AG09319 (cell line): ENCODE data around the gene NUDT11.
"Not testable (repeated sequence)": the region's sequence is repeated elsewhere in the genome, so short reads cannot be mapped to it uniquely, and the experiment has no call there.

Source experiments
- DNase-seq: peaks from one replicate; pipeline ENCODE4 v3.0.0-alpha.2; 2010; ENCODE audit warnings: low read depth; ENCODE audit errors: extremely low read depth
- TF ChIP-seq, protein P1 (sequence below): IDR thresholded peaks from 2 replicates; pipeline ENCODE4 v1.5.1; 2011; ENCODE audit warnings: low read depth, mild to moderate bottlenecking, inconsistent platforms, low read length, moderate library complexity

The NUDT11 gene

DNA sequence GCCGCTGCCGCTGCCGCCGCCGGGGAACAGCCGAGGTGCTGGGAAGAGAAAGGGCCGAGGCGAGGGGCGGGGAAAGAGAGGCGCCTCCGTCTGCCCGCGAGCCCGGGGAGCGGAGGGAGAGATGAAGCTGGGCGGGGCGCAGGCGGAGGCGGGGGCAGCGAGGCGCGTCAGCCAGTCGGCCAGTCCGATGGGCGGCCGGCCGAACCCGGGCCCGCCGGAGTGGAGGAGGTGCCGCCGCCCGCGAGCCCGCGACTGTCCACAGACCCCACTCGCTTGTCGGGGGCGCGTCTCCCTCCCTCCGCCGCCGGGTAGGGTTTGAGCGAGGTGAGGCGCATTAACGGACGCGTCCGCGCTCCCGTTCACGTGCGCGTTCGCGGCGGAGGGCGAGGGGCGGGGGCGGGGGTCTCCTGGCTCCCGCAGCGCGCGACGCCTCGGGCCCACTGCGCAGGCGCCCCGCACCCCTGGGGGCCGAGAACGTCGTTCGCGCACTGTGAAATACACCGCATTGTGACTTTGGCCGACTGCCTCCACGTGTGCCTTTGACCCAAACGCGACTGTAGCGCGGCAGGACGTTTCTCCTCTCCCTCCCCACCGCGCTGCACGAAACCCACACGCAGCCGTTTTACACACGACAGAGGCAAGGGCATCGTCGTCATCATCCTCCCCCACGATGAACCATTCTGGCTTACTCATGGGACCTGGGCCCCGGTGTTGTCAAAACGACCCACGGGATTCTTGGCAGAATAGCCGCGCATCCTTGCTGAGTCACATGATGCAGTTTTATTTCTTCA is at the start of gene NUDT11:
TSS of gene NUDT11 (minus strand) at position 92 of the 791 bp plus-strand sequence. CDS start 148 bp downstream, outside the sequence.
- DNase-seq, result peak; percentile 7
- TF ChIP-seq, protein P1, sequence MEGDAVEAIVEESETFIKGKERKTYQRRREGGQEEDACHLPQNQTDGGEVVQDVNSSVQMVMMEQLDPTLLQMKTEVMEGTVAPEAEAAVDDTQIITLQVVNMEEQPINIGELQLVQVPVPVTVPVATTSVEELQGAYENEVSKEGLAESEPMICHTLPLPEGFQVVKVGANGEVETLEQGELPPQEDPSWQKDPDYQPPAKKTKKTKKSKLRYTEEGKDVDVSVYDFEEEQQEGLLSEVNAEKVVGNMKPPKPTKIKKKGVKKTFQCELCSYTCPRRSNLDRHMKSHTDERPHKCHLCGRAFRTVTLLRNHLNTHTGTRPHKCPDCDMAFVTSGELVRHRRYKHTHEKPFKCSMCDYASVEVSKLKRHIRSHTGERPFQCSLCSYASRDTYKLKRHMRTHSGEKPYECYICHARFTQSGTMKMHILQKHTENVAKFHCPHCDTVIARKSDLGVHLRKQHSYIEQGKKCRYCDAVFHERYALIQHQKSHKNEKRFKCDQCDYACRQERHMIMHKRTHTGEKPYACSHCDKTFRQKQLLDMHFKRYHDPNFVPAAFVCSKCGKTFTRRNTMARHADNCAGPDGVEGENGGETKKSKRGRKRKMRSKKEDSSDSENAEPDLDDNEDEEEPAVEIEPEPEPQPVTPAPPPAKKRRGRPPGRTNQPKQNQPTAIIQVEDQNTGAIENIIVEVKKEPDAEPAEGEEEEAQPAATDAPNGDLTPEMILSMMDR, result no peak

DNA sequence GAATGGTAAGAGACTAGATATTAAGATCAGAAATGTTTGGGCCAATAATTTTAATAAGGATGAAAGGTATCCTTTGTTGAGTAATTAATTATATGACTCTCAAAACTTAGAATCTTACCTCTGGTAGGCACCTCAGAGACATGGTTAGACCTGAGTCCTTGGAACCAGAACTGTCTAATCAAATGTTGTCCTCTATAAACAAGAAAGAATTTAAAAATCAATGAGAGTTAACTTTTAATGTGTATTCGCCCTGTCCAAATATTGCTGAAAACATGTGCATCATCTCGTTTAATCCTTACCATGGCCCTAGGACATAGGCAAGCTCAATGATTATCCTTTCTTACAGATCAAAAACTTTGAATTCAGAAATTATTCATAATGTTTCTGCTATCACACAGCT is 24.0 kb upstream of the NUDT11 start:
- TF ChIP-seq, protein P1, result no peak
- no peak for DNase-seq

DNA sequence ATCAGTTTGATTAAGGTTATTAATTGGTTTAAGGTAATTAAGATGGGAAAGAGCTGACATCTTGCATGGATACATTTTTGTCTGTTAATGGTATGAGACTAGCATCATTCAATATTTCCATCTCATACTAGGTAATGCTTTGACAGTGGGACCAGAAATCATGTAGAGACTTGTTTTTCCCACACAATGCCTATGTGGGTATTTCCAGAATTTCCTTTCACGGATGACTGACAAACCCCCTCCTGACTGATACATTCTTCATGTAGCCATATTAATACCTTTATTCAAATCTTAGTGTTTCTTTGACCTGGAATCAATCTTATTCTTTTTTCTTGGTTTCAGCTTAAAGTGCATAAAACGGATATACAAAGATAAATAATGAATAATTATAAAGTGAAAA is 22.7 kb upstream of the NUDT11 start:
- DNase-seq, result not testable (repeated sequence)

DNA sequence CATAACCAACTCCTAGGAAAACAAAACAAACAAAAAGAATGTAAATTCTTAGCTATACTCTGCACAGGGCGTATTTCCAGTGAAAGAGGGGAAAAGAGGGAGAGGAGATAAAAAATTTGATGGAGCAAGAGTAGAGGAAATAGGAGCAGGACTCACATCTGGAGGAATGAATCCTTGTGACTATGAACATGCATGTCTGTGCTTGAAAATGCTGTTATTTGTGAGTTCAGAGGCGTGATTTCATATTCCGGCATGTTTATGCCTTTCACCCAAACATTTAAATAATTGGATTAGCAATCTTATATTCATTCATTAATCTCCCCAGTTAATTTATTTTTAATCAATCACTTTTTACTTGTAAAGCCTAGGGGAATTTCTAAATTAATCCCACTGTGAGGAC is 11.2 kb upstream of the NUDT11 start:
- no peak for DNase-seq
- TF ChIP-seq, protein P1, result no peak

DNA sequence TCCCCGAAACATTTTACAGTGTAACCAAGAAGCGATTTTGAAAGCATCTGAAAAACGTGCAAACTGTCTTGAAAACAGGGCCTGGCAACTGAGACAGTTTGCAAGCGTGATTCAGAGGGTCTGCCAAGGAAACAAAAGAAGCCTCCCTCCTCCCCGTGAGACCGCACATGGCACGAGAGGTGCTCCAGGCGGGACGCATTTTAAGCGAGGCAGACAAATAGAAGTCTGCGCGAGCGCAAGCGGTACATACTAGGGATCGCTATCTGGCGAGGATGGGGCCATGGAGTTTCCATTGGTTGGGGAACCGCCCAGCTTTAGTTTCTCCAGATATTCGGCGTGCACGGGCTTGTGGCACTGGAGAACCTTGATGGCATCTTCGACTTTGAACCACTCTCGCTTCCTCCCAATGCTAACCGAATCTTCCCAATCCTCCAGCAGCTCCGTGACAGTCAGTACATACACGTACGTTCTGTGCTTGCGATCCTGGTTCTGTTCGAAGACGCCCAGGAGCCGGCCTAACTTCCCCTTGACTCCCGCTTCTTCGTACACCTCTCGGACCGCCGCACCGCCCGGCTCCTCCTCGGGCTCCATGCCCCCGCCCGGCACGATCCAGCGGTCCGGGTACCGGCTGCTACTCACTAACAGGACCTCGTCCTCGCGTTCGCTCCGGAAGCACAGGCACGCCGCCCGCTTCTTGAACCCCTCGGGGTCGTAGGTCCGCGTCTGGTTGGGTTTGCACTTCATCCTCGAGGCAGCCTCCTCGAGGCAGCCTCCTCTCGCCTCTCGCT is 497 bp downstream of the NUDT11 start:
- not testable (repeated sequence) for DNase-seq

DNA sequence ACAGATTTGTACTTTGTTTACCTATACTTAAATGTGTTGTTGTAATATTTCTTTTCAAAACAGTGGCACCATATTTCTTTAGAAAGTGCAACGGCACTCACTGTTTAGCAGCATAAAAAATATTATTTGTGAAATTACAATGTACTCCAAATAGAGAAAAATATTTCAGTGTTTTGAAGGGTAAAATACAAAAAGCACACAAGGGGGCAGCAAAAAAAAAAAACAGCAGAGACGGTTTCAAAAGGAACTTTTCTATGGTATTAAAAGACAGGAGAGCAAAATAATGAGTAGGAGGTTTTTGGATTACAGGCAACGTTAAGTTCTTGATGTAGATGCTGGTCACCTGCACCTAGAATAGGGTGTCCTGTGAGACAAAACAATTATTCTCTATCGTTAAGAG is 2.0 kb downstream of the NUDT11 start:
- TF ChIP-seq, protein P1, result peak; percentile 32

DNA sequence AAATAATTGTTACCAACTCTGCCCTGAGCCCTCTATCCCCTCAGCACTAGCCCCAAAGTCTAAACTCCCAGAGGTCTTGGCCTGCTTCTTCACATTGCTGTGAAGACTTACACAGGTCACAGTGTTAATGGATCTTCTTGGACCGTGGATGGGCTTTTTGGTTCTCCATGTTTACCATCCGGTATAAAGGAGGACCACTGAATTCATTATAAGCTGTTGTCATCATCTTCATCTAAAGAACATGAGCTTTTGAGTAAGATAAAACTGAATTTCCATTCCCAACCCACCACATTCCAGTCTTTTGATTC is 8.5 kb downstream of the NUDT11 start:
- no peak for DNase-seq
- TF ChIP-seq, protein P1, result no peak

More for the DNA sequence above, 2.0 kb downstream of the NUDT11 start:
- DNase-seq, result no peak

DNA sequence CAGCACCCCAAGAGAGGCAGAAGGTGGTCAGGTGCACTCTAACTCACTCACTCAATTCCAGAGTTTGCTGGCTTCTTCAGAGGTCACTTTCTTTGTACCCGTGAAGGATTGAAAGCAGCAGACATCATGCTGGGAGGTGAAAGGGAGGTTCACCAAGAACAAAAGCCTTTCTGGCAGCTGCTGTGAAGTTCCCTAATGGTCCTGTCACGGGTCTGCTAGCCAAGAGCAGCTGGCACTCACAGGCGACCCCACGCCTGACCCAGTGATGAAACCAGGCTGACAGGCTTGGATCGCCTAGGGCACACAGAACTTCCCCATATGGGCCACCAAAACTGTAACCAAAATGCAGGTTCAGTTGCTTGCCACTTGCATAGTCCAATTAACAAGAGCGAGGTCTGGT is 11.8 kb downstream of the NUDT11 start:
- TF ChIP-seq, protein P1, result no peak
- no peak for DNase-seq

DNA sequence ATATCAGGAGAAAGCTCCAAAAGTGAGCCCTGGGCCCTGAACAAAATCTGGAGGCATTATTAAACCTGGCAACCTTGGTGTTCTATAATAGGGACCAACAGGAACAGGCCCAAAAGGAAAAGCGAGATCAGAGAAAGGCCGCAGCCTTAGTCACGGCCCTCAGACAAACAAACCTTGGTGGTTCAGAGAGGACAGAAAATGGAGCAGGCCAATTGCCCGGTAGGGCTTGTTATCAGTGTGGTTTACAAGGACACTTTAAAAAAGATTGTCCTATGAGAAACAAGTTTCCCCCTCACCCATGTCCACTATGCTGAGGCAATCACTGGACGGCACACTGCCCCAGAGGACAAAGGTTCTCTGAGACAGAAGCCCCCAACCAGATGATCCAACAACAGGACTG is 14.0 kb downstream of the NUDT11 start:
- not testable (repeated sequence) for DNase-seq
